ENCODE measurements around the gene PSMD9.
A peak's percentile ranks its signal among the peaks of the same experiment; 100 is the strongest.
"Not testable (repeated sequence)": the region's sequence is repeated elsewhere in the genome, so short reads cannot be mapped to it uniquely, and the experiment has no call there.

PSMD9 gene, protein sequence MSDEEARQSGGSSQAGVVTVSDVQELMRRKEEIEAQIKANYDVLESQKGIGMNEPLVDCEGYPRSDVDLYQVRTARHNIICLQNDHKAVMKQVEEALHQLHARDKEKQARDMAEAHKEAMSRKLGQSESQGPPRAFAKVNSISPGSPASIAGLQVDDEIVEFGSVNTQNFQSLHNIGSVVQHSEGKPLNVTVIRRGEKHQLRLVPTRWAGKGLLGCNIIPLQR

GRCh38 chr12:121888478-121889273 is at the start of gene PSMD9:
Gene PSMD9, plus strand, starts transcription at chr12:121888790. Its CDS starts 67 bp downstream, at chr12:121888857.
- Histone ChIP-seq H3K4me3 (peak within 1 kb of the TSS; percentile 70), H3K27me3 (ENCODE audit: low read depth) (no peaks in the 10 kb centered on the region), H3K9me3 (no peaks in the 10 kb centered on the region), H3K4me1 (peaks cover 6% of the 10 kb centered on the region), H3K36me3 (replicated peaks) (peaks cover 3% of the 10 kb centered on the region)
- in situ Hi-C loops (cut with MboI; ENCODE audit: low sequenced_read_pairs): loop anchor here (5.0 kb wide), 1 partner anchor 91 kb away; no protein-coding TSS in a partner anchor
- peak; percentile 91 to 99 for DNase-seq (ENCODE audit: low spot score in 2 of 2)

DNA sequence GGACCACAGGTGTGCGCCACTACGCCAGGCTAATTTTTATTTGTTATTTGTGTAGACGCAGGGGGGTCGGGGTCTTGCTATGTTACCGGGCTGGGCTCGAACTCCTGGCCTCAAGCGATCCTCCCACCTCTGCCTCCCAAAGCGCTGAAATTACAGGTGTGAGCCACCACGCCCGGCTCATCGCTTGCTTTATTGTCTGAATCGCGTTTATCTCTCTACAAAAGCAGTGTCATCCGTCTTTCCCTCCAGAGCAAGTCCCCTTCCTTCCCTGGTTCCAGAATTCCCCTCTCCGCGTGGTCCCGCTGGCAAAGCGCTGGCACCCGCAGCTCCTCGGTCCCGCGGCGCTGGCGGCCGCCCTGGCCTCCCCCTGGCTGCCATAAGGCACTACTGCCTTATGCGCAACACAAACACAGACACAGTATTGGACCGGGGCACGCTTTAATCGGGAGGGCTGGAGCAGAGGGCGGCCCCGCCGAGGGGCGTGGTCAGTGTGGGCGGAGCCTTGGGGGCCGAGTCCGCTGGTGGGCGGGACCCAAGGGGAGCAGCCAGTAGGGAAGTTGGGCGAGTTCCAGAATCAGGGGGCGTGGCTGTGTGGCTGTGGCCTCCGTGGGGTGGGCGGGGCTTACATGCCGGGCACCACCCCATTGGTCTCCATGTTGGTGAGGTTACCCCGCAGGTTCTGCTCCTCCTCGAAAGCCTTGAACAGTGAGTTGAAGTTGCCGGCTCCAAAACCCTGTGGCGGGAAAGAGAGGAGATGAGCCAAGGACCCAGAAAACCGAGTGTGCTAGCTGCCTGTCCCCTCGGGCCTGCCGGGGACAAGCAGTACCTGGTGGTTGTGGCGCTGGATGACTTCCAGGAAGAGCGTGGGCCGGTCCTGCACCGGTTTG is 49.2 kb upstream of the PSMD9 start:
- in situ Hi-C loops (cut with MboI; ENCODE audit: low sequenced_read_pairs): no loop called here
- peak; percentile 95 to 100 for DNase-seq (ENCODE audit: low spot score in 2 of 2)
- peaks cover 5% of the 10 kb centered on the region for H3K4me1 ChIP-seq
- no peaks in the 10 kb centered on the region for H3K27me3 ChIP-seq (ENCODE audit: low read depth)
- no peaks in the 10 kb centered on the region for H3K36me3 ChIP-seq (replicated peaks)
- peak overlapping the region; percentile 62 for H3K4me3 ChIP-seq
- no peaks in the 10 kb centered on the region; the same call in 1 of the 2 replicates for H3K9me3 ChIP-seq

DNA sequence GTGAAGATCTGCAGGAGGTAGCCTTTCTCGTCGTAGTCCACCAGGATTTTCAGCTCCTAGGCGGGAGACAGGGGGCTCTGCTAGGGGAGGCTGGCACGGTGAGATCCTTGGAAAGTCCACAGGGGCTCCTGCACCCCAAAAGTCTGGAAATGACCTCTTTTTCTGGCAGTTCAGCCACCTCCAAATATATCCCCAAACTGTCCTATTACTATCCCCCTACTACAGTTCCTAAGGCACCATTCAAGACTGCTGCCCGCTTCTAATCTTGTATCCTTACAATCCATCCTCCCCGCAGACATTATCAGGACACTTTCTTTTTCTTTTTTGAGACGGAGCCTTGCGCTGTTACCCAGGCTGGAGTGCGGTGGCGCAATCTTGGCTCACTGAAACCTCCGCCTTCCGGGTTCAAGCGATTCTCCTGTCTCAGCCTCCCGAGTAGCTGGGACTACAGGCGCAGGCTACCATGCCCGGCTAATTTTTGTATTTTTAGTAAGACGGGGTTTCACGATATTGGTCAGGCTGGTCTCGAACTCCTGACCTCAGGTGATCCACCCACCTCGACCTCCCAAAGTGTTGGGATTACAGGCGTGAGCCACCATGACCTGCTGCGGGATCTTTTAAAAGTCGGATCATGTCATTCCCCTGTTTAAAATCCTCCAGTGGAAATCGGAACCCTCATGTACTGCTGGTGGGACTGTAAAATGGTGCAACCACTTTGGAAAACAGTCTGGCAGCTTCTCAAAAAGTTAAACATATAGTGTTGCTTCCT is 48.4 kb upstream of the PSMD9 start:
- no peak for DNase-seq (ENCODE audit: low spot score in 2 of 2)
- H3K4me1 ChIP-seq: peaks cover 5% of the 10 kb centered on the region
- no peaks in the 10 kb centered on the region; the same call in 1 of the 2 replicates for H3K9me3 ChIP-seq
- H3K36me3 ChIP-seq (replicated peaks): no peaks in the 10 kb centered on the region
- H3K27me3 ChIP-seq (ENCODE audit: low read depth): no peaks in the 10 kb centered on the region
- in situ Hi-C loops (cut with MboI; ENCODE audit: low sequenced_read_pairs): no loop called here
- H3K4me3 ChIP-seq: peak overlapping the region; percentile 62

GRCh38 chr12:121843236-121843982 is 45.2 kb upstream of the PSMD9 start:
- H3K4me1 ChIP-seq: peaks cover 5% of the 10 kb centered on the region
- no peaks in the 10 kb centered on the region; the same call in 1 of the 2 replicates for H3K9me3 ChIP-seq
- in situ Hi-C loops (cut with MboI; ENCODE audit: low sequenced_read_pairs): no loop called here
- H3K36me3 ChIP-seq (replicated peaks): no peaks in the 10 kb centered on the region
- DNase-seq (ENCODE audit: low spot score in 2 of 2): no peak
- H3K4me3 ChIP-seq: no peak overlapping the region
- no peaks in the 10 kb centered on the region for H3K27me3 ChIP-seq (ENCODE audit: low read depth)

DNA sequence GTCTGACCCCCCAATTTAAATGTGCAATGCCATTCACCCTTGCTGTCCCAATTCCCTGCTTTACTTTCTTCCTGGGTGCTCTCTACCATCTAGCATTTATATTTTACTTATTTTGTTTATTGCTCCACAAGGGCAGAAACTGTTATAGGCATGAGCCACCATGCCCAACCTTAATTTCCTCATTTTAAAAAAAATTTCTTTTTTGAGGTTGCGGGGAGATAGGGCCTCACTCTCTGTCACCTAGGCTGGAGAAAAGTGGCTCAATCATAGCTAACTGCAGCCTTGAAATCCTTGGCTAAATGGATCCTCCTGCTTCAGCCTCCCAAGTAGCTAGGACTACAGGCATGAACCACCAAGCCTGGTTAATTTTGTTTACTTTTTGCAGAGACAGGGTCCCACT is 42.9 kb upstream of the PSMD9 start:
- no peak for DNase-seq (ENCODE audit: low spot score in 2 of 2)
- no peaks in the 10 kb centered on the region for H3K27me3 ChIP-seq (ENCODE audit: low read depth)
- in situ Hi-C loops (cut with MboI; ENCODE audit: low sequenced_read_pairs): no loop called here
- no peak overlapping the region for H3K4me3 ChIP-seq
- H3K4me1 ChIP-seq: no peaks in the 10 kb centered on the region
- H3K9me3 ChIP-seq: no peaks in the 10 kb centered on the region
- no peaks in the 10 kb centered on the region for H3K36me3 ChIP-seq (replicated peaks)

DNA sequence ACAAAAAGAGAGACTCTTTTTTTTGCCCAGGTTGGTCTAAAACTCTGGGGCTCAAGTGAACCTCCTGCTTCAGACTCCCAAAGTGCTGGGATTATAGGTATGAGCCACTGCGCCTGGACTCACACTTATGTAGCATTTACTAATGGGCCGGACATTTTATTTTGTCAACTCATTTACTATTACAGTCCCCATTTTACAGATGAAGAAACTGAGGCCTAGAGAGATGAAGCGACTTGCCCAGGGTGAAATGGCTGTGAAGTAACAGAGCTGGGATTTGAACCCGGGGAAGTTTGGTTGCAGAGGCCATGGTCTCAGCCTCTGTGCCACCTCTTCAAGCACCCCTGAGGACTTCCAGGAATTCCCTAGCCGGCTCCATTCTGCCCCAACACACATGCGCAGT is 39.4 kb upstream of the PSMD9 start:
- Histone ChIP-seq H3K36me3 (replicated peaks) (no peaks in the 10 kb centered on the region), H3K4me3 (no peak overlapping the region), H3K4me1 (no peaks in the 10 kb centered on the region), H3K27me3 (ENCODE audit: low read depth) (no peaks in the 10 kb centered on the region), H3K9me3 (no peaks in the 10 kb centered on the region)
- DNase-seq (ENCODE audit: low spot score in 2 of 2): no peak
- in situ Hi-C loops (cut with MboI; ENCODE audit: low sequenced_read_pairs): no loop called here

GRCh38 chr12:121849665-121850064 is 38.9 kb upstream of the PSMD9 start:
- H3K9me3 ChIP-seq: no peaks in the 10 kb centered on the region
- in situ Hi-C loops (cut with MboI; ENCODE audit: low sequenced_read_pairs): no loop called here
- H3K4me3 ChIP-seq: no peak overlapping the region
- H3K36me3 ChIP-seq (replicated peaks): no peaks in the 10 kb centered on the region
- no peaks in the 10 kb centered on the region for H3K27me3 ChIP-seq (ENCODE audit: low read depth)
- DNase-seq (ENCODE audit: low spot score in 2 of 2): no peak
- H3K4me1 ChIP-seq: no peaks in the 10 kb centered on the region

- H3K4me3 ChIP-seq; H3K36me3 ChIP-seq (replicated peaks); DNase-seq (ENCODE audit: low spot score in 2 of 2); H3K9me3 ChIP-seq; in situ Hi-C loops (cut with MboI; ENCODE audit: low sequenced_read_pairs); H3K27me3 ChIP-seq (ENCODE audit: low read depth); H3K4me1 ChIP-seq: not testable (repeated sequence)
Observed at GRCh38 chr12:121852392-121852791, 36.2 kb upstream of the PSMD9 start.

- Histone ChIP-seq H3K4me3 (no peak overlapping the region), H3K4me1 (peaks cover 30% of the 10 kb centered on the region), H3K36me3 (replicated peaks) (no peaks in the 10 kb centered on the region), H3K27me3 (ENCODE audit: low read depth) (no peaks in the 10 kb centered on the region), H3K9me3 (no peaks in the 10 kb centered on the region)
- in situ Hi-C loops (cut with MboI; ENCODE audit: low sequenced_read_pairs): no loop called here
- DNase-seq (ENCODE audit: low spot score in 2 of 2): no peak
Observed at GRCh38 chr12:121857322-121858246, 31.0 kb upstream of the PSMD9 start.

DNA sequence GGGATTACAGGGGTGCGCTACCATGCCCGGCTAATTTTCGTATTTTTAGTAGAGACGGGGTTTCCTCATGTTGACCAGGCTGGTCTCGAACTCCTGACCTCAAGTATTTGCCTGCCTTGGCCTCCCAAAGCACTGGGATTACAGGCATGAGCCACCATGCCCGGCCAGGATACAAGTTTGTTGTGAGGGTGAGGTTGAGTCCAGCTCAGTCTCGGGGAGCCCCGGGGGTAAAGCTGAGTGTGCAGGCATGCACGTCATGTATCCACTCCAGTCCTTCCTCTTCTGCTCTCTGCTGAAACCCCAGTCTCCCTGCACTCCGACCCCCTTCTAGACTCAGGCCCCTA is 30.3 kb upstream of the PSMD9 start:
- in situ Hi-C loops (cut with MboI; ENCODE audit: low sequenced_read_pairs): no loop called here
- peaks cover 30% of the 10 kb centered on the region for H3K4me1 ChIP-seq
- H3K9me3 ChIP-seq: no peaks in the 10 kb centered on the region
- DNase-seq (ENCODE audit: low spot score in 2 of 2): no peak
- no peak overlapping the region for H3K4me3 ChIP-seq
- no peaks in the 10 kb centered on the region for H3K27me3 ChIP-seq (ENCODE audit: low read depth)
- no peaks in the 10 kb centered on the region for H3K36me3 ChIP-seq (replicated peaks)

GRCh38 chr12:121858662-121859572 is 29.7 kb upstream of the PSMD9 start, which contains the start of gene HPD:
Gene HPD, minus strand, starts transcription at chr12:121858859. Its CDS starts 36 bp downstream, at chr12:121858823.
- no peaks in the 10 kb centered on the region for H3K9me3 ChIP-seq
- H3K4me1 ChIP-seq: peaks cover 30% of the 10 kb centered on the region
- peak; percentile 77 to 80 for DNase-seq (ENCODE audit: low spot score in 2 of 2)
- H3K27me3 ChIP-seq (ENCODE audit: low read depth): no peaks in the 10 kb centered on the region
- no peak within 1 kb of the TSS for H3K4me3 ChIP-seq
- H3K36me3 ChIP-seq (replicated peaks): no peaks in the 10 kb centered on the region
- in situ Hi-C loops (cut with MboI; ENCODE audit: low sequenced_read_pairs): no loop called here

Measured in HAP-1 (cell line).